COLO829 (cell line): ENCODE data around the gene SATB2.

Source experiments
- DNase-seq: peaks from one replicate; pipeline ENCODE4 v3.0.0; 2012; ENCODE audit warnings: low spot score

The SATB2 gene

DNA sequence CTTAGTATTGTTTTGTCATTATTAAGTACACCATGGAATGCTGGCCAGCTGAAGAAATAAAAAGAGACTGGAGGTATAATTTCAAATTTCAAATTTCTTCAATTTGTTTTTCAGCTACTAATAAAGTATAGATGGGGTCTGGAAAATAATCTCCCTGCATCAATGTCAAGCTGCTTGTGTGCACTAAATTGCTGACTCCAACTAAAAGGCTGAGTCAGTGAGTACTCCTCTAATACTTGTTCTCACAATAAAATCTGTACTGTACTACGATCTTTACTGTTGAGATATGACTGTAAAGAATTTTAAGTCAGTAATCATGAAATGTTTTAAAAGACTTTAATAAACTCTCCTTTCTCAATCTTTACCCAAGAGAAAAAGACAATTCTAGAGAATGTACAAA lies 131.9 kb downstream of the SATB2 start:
- no peak for DNase-seq

DNA sequence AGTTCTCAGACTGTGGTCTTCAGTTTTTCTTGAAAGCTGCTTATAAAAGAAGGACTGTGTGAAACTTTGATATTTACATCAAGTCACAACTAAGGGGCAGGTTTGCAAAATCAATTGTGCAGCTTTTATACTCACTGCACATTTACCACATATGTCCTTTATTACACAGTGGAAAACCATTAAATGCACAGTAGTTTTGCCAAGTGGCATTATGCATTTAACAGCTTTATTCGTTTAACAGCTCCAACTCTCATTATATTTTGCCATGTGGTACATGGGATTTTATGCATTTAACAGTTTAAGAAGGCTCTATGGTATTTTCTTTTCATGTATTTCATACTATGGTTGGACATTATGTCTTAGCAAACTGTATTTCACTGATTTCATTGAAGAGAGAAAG lies 135.6 kb downstream of the SATB2 start:
- no peak for DNase-seq

DNA sequence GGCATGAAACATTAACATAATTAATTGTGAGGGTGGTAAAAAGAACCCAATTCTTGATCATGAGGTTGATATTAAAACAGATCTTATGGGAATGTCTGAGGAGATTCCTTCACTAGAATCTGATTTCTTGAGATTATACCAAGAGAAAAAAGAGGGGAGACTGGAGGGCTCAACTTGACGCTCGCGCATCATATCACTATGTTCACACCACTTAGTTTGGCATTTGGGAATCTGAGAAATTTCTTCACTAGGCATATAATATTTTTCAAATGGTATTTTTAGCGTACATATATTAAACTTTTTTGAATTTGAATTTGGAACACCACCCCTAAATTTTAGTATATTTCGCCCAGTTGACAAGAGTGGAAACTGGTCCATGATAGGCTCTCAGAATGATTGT lies 140.1 kb downstream of the SATB2 start:
- no peak for DNase-seq

DNA sequence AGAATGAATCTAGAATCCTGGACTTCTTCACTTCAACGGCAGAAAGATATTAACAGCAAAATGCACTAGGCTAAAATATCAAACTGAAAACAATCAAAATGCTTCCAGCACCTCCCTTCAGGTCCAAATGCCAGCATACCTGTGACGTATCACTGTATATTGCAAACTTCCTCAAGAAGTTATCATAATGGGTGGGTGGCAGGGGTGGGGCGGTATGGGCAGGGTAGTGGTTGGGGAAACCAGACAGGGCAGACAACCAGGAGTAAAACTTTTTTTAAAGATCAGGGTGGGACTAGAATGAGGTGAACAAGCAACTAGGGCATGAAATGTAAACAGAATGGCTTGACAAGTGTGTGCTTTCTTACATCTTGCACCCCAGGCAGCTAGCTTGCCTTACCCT lies 140.9 kb downstream of the SATB2 start:
- no peak for DNase-seq

DNA sequence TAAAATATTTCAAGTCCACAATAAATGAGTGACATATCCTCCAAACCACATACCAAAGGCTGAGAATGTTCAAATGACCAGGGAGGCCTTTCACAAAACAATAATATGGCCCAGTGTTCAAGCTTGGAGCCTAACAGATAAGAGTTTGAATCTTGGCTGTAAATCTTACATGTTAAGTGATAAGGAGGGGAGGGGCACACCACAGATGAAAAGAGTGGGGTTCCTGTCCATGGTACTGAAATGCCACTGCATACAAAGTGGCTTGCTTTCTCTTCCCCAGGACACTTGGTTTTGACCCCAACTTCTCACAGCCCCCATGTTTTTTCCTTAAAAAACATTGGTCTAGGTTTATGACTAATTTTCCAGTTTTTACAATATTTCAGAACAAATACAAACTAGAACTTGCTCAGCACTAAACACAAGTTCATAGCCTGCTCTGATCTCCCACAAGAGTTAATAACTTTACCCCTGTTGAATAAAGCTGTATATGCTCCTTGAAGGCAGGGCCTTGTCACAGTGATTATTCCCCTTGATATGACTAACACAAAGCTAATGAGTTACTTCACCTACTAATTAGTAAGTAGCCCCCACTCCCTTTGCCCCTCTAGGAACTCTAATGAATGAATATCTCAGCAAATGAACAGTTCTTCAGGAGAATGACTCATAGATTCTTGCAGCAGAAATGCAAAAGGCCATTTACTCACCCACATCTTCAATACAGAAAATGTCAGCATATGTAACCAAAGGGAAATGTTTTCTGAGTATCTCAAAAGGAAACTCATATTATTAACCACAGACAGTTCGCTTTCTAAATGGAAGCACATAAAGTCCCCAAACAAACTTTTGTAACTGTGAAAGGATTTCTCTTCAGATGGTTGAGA lies 142.2 kb downstream of the SATB2 start:
- DNase-seq, result no peak

DNA sequence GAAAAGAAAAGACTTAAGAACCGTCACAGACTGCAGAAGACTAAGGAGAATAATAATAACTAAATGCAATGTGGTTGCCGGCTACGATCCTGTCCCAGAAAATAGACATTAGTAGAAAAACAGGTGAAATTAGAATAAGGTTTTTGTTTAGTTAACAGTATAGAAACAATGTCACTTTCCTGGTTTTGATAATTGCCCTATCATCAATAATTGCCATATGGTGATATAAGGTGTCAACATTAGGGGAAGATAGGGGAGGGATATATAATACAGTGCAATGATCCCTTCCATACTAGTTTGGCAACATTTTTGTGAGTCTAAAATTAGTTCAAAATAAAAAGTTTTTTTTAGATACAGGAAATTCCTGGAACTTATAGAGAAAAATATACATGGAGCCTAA lies 144.8 kb downstream of the SATB2 start:
- no peak for DNase-seq

DNA sequence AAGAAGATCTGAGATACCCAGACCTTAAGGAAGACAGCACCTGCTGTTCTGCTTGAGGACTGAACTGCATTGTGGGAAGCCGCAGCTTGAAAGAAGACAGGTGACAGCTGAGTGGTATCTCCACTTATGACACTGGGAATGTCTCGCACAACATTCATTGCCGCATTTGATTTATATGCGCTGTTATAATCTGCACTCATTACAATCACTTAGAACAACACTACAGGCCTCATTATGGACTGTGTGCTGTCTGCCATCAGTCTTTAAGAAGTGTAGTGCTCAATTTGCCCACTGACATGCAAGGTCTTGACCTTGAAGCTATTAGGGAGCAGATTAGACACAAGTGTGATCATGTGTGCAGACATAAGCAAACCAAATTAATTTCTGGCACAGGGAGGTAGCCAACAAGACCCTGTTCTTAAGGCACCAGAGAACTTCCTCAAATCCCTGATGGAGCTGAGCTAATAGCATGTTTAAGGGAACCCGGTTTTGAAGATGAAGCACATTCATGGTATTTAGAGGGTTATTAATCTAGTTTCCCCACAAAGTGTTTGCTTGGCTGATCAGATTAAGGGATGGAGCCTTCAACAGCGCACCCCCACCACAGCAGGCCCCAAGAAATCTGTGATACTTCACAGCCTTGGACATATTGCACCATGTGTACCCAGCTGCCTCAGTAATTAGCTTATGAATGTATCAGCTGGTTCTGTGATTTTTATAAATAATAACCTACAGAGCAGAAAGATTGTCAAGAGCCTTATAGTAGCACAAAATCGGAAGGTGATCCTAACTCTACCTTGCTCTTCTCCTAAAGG lies 146.8 kb downstream of the SATB2 start:
- no peak for DNase-seq

DNA sequence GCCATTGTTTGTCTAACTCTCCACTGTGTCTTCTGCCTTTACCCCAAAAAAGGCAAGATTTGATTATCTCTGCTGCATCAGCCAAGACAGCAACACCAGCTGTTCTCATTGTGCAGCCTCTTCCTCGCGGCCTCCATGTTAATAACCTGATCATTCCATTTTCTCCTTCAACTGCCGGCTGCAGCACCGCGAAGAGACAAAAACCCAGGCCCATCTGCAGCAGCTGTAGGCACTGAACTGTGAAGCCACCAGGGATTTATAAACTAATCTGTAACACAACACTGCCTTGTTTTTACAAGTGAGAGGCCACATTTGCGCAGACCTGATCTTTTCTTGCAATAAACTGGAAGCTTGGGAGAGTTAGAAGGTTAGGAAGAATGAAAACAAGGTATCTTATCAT lies 147.8 kb downstream of the SATB2 start:
- DNase-seq, result no peak

DNA sequence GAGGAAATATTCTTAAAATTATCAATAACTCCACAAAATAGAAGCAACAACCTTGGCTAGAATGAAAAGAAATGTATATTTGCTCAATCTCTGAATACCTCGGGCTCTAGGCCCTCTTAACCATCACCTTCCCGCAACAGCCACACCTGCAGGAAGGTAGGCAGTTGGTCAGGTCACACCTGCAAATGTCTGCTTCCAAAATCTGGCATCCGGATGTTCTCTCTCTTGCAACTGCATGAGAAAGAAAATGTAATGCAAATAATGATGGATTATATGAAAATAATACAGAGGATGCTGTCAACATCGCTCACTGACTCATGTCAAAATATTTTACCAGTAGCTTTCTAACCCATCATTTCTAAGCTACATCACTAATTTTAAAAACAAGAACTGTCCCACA lies 148.3 kb downstream of the SATB2 start:
- DNase-seq, result no peak

DNA sequence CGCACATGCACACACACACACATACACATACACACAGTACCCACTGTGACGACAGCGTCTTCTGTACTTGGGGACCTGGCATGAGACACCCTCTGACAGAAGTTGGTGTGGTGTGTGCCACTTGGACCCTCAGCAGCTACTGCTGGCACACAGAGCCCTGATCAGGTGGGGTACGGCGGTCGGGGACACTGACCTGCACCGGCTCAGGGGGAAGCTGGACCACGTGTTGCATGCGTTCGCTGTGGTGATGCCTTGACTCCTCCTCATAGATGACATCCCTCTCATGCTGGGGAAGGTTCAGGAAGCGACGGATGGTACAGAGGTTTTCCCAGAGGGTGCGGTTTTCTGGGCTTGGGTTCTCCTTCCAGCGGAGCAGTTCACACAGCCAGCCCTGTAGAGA lies 149.2 kb downstream of the SATB2 start:
- DNase-seq, result no peak

DNA sequence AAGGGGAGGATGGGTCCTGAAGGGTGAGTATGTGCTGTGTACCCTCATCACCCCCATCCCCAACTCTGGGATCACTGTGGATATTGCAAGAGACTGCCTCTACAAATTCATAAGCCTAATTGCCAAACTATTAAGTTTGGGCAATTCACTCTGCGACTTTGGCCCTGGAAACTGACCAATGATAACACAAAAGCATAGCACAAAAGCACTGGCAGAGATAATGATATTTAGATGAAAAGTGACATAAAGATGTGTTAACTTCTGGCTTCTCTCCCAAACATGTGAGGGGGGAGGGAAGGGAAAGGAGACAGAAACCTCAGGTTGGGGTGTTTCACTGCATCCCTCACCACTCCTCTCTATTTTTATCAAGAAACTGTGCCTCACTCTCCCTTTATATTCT lies 150.3 kb downstream of the SATB2 start:
- DNase-seq, result no peak

DNA sequence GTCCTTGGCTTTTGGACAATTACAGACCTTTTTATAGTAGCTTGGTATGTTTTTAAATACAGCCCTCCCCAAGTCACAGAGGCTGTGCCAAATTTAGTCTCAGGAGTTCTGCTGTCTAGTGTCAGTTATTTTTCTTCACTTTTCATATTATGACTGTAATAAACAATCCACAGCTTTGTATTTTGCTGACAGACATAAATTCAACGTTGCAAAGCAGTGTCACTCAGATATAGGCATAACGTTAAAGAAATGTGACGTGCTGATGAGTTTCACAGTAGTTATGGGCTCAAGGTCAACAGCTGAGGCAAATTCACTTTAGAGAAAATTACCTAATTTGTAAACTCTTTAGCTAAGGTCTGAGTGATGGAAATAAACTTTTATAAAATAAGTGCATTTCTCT lies 151.6 kb downstream of the SATB2 start:
- no peak for DNase-seq

DNA sequence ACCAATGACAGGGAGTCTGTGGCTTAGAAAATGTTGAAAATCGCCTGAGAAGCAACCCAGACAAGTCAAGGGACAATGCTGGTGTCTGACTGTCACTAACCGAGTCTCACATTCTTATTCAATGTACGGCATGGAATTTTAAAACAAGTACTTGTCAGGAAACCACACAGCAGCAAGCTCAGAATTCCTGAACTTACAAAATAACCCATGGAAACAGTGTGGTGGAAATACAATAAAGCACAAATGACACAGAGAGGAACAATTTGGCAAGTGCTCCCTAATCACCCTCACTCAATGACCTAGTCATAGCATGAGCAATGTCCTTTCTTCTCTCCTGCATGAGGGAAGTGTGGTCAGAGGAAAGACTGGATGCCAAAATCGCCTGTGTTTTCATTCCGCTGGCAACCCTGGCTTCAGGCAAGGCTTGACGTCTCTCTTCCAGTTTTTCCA lies 154.0 kb downstream of the SATB2 start:
- DNase-seq, result no peak

DNA sequence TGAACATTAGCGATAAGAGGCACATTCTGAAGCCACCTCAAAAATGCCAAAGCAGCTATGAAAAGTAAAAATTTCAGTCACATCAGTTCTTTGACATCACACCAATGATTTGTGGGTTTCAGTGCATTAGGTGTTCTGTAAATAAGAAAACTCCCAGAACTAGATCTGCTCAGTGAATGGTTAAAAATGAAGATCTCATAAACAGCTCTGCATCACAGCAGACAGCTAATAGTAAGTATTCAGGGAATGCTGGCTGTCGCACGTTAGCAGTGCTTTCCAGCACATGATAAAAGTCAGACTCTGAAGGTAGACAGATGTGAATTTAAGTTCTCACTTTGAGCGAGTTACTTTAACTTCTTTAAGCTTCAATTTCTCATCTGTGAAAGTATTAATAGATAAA lies 154.9 kb downstream of the SATB2 start:
- no peak for DNase-seq

DNA sequence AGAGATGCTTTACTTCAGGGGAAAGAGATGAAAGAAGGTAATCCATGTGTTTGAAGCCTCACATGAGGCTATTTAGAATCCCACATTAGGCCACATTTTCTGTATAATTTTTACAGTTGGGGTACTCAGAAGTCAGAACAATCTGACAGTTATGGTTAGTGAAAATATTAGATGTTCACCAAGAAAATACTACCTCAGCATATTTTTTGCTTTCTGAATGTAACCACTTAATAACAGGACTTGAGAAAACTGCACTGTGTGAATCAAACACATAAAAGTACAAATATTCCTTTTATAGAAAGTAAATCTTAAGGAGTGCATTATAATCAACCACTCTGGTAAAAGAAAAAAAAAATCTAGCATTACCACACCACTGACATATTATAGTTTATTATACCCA lies 169.3 kb downstream of the SATB2 start:
- no peak for DNase-seq

DNA sequence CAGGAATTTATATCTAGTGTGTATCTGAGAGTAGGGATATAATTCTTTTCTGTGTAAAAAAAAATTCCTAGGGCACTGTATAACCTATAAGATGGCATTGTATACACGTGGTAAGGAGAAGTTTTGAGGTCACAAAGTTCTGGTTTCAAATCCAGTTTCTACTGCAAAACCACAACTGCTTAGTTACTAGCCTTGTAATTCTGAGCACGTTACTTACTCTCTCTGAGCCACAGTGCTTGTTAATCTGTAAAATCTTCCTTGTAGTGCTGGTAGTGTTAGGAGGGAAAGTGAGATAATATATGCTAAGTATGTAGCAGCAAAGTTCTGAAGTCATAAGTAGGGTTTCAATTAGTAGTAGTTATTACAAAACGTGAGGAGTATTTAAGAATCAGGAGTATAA lies 175.4 kb downstream of the SATB2 start:
- DNase-seq, result no peak

DNA sequence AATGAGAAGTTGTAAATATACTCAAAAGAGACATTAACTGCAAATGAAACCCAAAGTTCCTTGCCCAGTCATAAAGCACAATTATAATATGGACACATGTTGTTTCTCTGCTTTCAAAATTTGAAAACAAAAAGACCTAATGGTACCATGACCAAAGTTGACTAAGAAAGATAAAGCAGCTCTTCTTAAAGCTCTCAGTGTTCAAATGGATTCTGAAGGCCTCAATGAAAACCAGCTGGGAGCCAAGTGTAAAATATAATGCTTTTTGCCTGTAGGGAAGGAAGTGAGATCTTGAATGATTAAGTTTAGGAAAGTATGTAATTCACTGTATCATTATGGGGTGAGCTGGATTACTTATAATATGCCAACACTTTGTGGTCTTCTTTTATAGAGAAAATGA lies 178.6 kb downstream of the SATB2 start:
- no peak for DNase-seq

DNA sequence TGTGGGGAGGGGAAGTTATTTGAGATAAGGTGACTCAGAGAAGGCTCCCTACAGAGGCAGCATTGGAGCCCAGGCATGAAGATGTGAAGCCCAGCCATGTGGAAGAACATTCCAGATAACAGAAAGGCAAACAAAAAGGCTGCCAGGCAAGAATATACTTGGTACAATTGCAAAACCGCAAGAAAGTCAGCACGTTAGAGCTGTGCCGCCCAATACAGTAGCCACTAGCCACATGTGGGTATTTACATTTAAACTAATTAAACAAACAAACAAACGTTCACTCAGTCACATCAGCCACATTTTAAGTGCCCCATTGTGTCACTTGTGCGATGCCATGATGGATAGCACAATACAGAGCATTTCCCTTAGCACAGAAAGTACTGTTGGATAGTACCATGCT lies 179.6 kb downstream of the SATB2 start:
- no peak for DNase-seq

DNA sequence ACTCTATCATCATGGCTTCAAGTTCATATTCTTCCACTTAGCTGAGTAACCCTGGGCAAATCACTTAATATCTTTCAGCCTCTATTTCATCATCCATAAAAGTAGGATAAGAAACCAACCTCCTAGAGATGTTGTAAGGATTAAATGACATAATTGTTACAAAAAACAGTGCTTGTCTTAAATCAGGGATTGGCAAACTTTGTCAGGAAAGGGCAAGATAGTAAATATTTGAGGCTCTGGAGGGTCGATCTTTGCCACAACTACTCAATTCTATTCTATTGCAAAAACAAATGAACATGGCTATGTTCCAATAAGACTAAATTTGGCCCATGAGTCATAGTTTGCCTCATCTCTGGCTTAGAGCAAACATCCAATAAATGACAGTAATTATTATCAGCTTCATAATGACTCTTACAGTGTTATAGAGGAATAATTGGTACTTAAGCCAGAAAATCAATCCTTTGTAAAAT lies 184.7 kb downstream of the SATB2 start:
- DNase-seq, result peak; percentile 14

DNA sequence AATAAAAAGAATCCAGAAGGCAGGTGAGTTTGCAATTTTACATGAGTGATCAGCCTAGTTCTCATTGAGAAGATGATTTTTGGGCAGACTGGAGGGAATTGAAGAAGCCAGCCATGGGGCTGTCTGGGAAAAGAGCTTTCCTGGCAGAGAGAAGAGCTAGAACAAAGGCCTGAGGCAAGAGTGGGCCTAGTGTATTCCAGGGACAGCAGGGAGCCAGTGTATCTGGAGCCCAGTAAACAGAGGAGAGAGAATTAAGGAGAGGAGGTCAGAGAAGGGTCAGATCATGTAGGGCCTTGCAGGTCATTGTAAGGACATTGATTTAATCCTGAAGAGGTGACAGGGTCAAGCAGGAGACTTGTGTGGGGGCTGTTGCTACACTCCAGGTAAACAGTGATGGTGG lies 195.8 kb downstream of the SATB2 start:
- no peak for DNase-seq

DNA sequence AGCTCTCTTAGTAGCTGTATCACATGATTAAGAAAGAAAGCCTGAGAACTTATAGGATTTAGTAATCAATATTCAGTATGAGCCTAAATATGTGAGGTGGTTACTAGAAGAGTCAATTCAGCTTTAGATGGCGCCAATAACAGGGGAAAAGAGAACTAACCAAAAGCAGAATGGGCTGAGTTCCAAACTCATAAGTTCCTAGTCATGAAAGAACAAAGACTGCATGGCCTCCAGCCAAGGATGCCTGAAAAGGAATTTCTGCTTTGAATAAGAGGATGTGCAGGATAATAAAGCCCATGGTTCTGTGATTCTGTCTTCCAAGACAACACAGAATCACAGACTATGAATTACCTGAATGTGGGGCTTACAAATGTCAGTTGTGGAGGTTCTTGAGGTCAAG lies 196.5 kb downstream of the SATB2 start:
- peak; percentile 60 for DNase-seq

DNA sequence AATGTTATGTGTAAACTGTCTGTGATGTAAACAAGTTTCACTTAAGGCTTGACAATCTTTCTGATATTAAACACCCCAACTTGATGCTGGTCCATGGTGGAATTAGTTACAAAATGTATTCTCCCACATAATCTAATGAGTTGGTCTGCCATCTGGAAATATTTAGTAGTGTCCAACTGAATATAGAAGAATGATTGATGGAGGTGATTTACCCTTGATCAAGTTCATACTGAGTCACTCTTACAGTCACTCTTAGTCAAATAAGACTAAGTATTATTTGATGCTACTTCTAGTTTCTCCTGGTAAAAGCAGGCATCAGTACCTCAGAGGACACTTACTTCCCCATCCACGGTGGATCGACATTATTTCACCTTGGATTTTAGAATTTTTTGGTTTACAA lies 198.1 kb downstream of the SATB2 start:
- DNase-seq, result no peak

DNA sequence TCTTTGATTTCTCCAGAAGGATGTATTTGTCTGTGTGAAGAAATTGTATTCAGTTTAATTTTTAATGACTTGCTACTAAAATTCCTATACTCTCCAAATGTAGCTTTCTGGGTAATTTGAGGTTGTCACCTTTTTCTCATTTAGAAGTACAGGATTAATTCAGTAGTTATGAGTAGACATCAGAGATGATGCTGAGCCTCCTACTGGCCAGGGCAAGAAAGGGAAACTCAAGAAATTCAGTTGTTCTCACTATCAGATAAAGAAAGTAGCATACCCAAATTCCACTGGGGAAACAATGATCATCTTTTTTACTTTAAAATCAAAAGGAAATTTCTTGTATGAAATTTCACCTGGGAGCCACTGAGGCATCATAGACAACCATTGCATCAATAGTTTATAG lies 199.4 kb downstream of the SATB2 start:
- no peak for DNase-seq
